ENCODE data around the gene ZFAND6.
A peak's percentile ranks its signal among the peaks of the same experiment; 100 is the strongest.

ZFAND6 gene

GRCh38 chr15:80173022-80173759 is 113.7 kb downstream of the ZFAND6 start:
- peak; percentile 56 for DNase-seq

- no peak for DNase-seq
Measured at GRCh38 chr15:80174017-80174746, 114.7 kb downstream of the ZFAND6 start.

- DNase-seq: no peak
Measured at GRCh38 chr15:80175436-80175835, 116.0 kb downstream of the ZFAND6 start.

- no peak for DNase-seq
Measured at GRCh38 chr15:80176443-80176842, 117.0 kb downstream of the ZFAND6 start.

- peak; percentile 93 for DNase-seq
Measured at GRCh38 chr15:80177156-80177555, 117.7 kb downstream of the ZFAND6 start.

- peak; percentile 64 for DNase-seq
Measured at GRCh38 chr15:80179025-80179759, 119.7 kb downstream of the ZFAND6 start.

GRCh38 chr15:80179935-80180334 is 120.5 kb downstream of the ZFAND6 start:
- no peak for DNase-seq

GRCh38 chr15:80180468-80180867 is 121.0 kb downstream of the ZFAND6 start:
- no peak for DNase-seq

- DNase-seq: no peak
Measured at GRCh38 chr15:80180986-80181385, 121.5 kb downstream of the ZFAND6 start.

GRCh38 chr15:80182611-80183261 is 123.3 kb downstream of the ZFAND6 start:
- no peak for DNase-seq

GRCh38 chr15:80183306-80183705 is 123.8 kb downstream of the ZFAND6 start:
- DNase-seq: no peak

GRCh38 chr15:80183886-80184285 is 124.4 kb downstream of the ZFAND6 start:
- DNase-seq: no peak

- DNase-seq: no peak
Measured at GRCh38 chr15:80184554-80184953, 125.1 kb downstream of the ZFAND6 start.

GRCh38 chr15:80185152-80185551 is 125.7 kb downstream of the ZFAND6 start:
- DNase-seq: no peak

- DNase-seq: no peak
Measured at GRCh38 chr15:80186066-80186465, 126.6 kb downstream of the ZFAND6 start.

- DNase-seq: no peak
Measured at GRCh38 chr15:80186597-80186996, 127.1 kb downstream of the ZFAND6 start.

Measured in inflammatory macrophage treated with lipopolysaccharide for 4 hours (primary cell).